GM23248 (cell line): Measurements from ENCODE around the gene ETV6. TPM values are rescaled to one million over a fixed set of nuclear protein-coding genes. Genes with fewer than 3 reads are reported as not detected.

Experiments
- DNase-seq: peaks from one replicate; pipeline ENCODE4 v3.0.0-alpha.2; 2015
- H2AFZ ChIP-seq: fragments of 200-600 bp; sonication (generic); 2 replicates; pipeline ENCODE4 v1.6.1; 2016; ENCODE audit warnings: antibody characterized with exemption
- H3F3A ChIP-seq: fragments of 200-600 bp; sonication (generic); 2 replicates; pipeline ENCODE4 v1.6.1; 2016; ENCODE audit warnings: mild to moderate bottlenecking, antibody characterized with exemption, mixed run types; ENCODE audit not compliant: insufficient read depth
- H3K27ac ChIP-seq: fragments of 200-600 bp; sonication (generic); 2 replicates; pipeline ENCODE4 v1.5.1; 2016; ENCODE audit warnings: mild to moderate bottlenecking
- H3K27me3 ChIP-seq: fragments of 200-600 bp; sonication (generic); replicated peaks from 2 replicates; pipeline ENCODE4 v1.6.1; 2016; ENCODE audit warnings: mild to moderate bottlenecking; ENCODE audit not compliant: insufficient read depth
- H3K36me3 ChIP-seq: fragments of 200-600 bp; sonication (generic); 2 replicates; pipeline ENCODE4 v1.6.1; 2016; ENCODE audit warnings: low read depth, mild to moderate bottlenecking
- H3K4me1 ChIP-seq: fragments of 200-600 bp; sonication (generic); 2 replicates; pipeline ENCODE4 v1.6.1; 2016; ENCODE audit warnings: mild to moderate bottlenecking; ENCODE audit not compliant: insufficient read depth
- H3K4me2 ChIP-seq: fragments of 200-600 bp; sonication (generic); one replicate; pipeline ENCODE4 v1.6.1; 2016; ENCODE audit warnings: mild to moderate bottlenecking; ENCODE audit not compliant: unreplicated experiment
- H3K4me3 ChIP-seq: fragments of 200-600 bp; sonication (generic); 2 replicates; pipeline ENCODE4 v1.5.1; 2016; ENCODE audit warnings: mild to moderate bottlenecking
- H3K79me2 ChIP-seq: fragments of 200-600 bp; sonication (generic); 2 replicates; pipeline ENCODE4 v1.6.1; 2016; ENCODE audit warnings: mild to moderate bottlenecking; ENCODE audit not compliant: insufficient read depth
- H3K9ac ChIP-seq: fragments of 200-600 bp; sonication (generic); 2 replicates; pipeline ENCODE4 v1.6.1; 2016; ENCODE audit warnings: mild to moderate bottlenecking
- H3K9me2 ChIP-seq: fragments of 200-600 bp; sonication (generic); 2 replicates; pipeline ENCODE4 v1.6.1; 2016; ENCODE audit warnings: mixed run types, mild to moderate bottlenecking, moderate library complexity; ENCODE audit not compliant: insufficient read depth
- H3K9me3 ChIP-seq: fragments of 200-600 bp; sonication (generic); one replicate; pipeline ENCODE4 v1.6.1; 2017; ENCODE audit warnings: low read depth
- H4K20me1 ChIP-seq: fragments of 200-600 bp; sonication (generic); 2 replicates; pipeline ENCODE4 v1.6.0; 2016; ENCODE audit not compliant: insufficient read depth
- EZH2 ChIP-seq: fragments of 200-600 bp; sonication (generic); IDR thresholded peaks from 2 replicates; pipeline ENCODE4 v1.6.1; 2018; ENCODE audit warnings: antibody characterized with exemption, mild to moderate bottlenecking; ENCODE audit not compliant: insufficient read depth, poor library complexity, severe bottlenecking
- EZH2phosphoT487 ChIP-seq: fragments of 200-600 bp; sonication (generic); IDR thresholded peaks from 2 replicates; pipeline ENCODE4 v1.6.1; 2018; ENCODE audit warnings: antibody characterized with exemption, moderate library complexity, mild to moderate bottlenecking, low read depth; ENCODE audit not compliant: insufficient read depth
- WGBS, 2 experiments: methylation state at CpG; one replicate each; pipeline ENCODE4 v1.1.6; 2015 to 2017; ENCODE audit warnings: low lambda C conversion rate in 2 of 2, low coverage in 1 of 2; ENCODE audit errors: missing lambda C conversion rate in 2 of 2; 5-methylcytosine and 5-hydroxymethylcytosine counted together
- in situ Hi-C: fragments of 300-500 bp; cut with MboI; formaldehyde crosslinking; loops from 2 replicates; pipeline ENCODE4 v1.15.0; 2020
- polyA plus RNA-seq: library from polyadenylated mRNA; unstranded; fragments of >200 nt; fragmentation: Nextera tagmentation; extraction: Ambion mirVana; gene quantifications from 2 replicates; pipeline ENCODE4 v1.2.1, GENCODE V29; 2016
- total RNA-seq: library from RNA; depleted of rRNA; stranded (reverse); fragments of >200 nt; shearing (Covaris generic); gene quantifications from 2 replicates; pipeline ENCODE4 v1.2.3, GENCODE V29; 2014

Gene ETV6
- total and polyA plus RNA-seq, 2 experiments from 2014 or later = 2.5 to 10.4 TPM

DNA sequence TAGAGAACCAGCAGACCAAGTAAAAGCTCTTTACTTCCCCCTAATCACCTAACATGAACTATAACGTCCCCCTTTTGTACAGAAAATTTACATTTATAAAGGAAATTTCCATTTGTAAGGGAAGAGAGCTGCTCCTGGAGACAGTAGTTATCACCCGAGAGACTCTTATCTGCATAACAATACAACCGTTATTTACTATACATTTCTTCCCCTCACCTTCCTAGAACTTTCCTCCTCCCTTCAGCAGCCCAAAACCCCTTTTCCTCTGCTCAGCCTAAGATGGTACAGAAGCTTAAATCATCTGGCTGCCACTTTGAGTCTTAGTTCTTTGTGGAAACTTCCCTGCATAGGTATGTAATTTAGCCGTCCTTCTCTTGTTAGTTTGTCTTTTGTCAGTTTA, 40.4 kb upstream of the ETV6 start:
- Histone ChIP-seq H3K79me2 (no peaks in the 10 kb centered on the region), H3K27ac (no peak overlapping the region), H3K36me3 (no peaks in the 10 kb centered on the region), H3F3A (no peaks in the 10 kb centered on the region), H3K4me3 (no peak overlapping the region), H3K9me3 (no peaks in the 10 kb centered on the region), H3K9me2 (no peaks in the 10 kb centered on the region), H3K9ac (no peak overlapping the region), H3K4me1 (peaks cover 8% of the 10 kb centered on the region), H2AFZ (no peak overlapping the region), H4K20me1 (no peaks in the 10 kb centered on the region), H3K4me2 (no peak overlapping the region), H3K27me3 (no peaks in the 10 kb centered on the region)
- in situ Hi-C loops = no loop called here
- no peak for DNase-seq
- TF ChIP-seq EZH2phosphoT487 (no peak), EZH2 (no peak)
- WGBS, 2 experiments = 84 to 90% methylated on average over 4 of the region's 4 CpGs

DNA sequence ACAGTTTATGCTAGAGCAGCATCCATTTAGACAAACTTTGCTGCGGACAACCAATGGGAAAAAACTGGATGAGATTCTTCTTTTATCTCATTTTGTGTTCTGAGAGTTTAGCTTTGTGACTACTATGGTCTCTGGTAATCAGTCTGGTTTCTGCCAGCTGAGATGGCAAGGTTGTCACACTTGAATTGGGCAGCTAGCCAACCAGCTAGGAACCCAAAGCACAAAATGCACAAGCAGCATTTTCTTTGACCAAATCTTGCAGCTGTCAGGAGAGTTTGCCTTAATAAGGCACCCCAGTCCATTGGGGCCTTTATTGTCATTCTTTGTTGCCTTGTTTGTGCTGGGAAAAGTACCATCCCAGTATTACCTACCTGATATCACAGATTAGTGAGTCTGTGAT, 34.0 kb upstream of the ETV6 start:
- Histone ChIP-seq H3K79me2 (no peaks in the 10 kb centered on the region), H3K4me3 (no peak overlapping the region), H3K27me3 (no peaks in the 10 kb centered on the region), H3K9me2 (no peaks in the 10 kb centered on the region), H3K4me1 (no peaks in the 10 kb centered on the region), H4K20me1 (no peaks in the 10 kb centered on the region), H3K9ac (no peak overlapping the region), H3K9me3 (no peaks in the 10 kb centered on the region), H3F3A (no peaks in the 10 kb centered on the region), H3K36me3 (no peaks in the 10 kb centered on the region), H2AFZ (no peak overlapping the region), H3K27ac (no peak overlapping the region), H3K4me2 (no peak overlapping the region)
- in situ Hi-C loops = no loop called here
- no peak for TF ChIP-seq EZH2
- TF ChIP-seq EZH2phosphoT487 = no peak
- DNase-seq = no peak
- 42 to 56% methylated on average over 1 of the region's 1 CpG for WGBS, 2 experiments

DNA sequence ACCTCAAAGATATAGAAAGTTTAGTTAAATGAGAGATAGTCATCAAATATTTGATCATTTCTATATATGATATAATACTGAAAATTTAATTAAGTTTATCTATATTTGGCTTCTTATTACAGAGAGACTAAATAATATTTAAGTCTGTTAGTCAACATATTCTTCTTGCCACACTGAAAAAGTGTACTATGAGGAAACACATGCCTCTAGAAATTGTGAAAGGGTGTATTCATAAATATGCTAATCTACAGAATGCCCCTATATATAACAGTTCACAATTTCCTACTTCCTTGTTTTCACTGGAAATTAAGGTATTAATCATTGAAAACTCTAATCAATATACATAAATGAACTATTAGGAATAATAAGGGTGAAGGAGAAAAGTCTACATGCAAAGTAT, 31.4 kb upstream of the ETV6 start:
- Histone ChIP-seq H2AFZ (no peak overlapping the region), H4K20me1 (no peaks in the 10 kb centered on the region), H3K9me2 (no peaks in the 10 kb centered on the region), H3K9ac (no peak overlapping the region), H3K4me1 (no peaks in the 10 kb centered on the region), H3K4me2 (no peak overlapping the region), H3K27me3 (no peaks in the 10 kb centered on the region), H3K27ac (no peak overlapping the region), H3K4me3 (no peak overlapping the region), H3K9me3 (no peaks in the 10 kb centered on the region), H3F3A (no peaks in the 10 kb centered on the region), H3K36me3 (no peaks in the 10 kb centered on the region), H3K79me2 (no peaks in the 10 kb centered on the region)
- TF ChIP-seq EZH2 (no peak), EZH2phosphoT487 (no peak)
- in situ Hi-C loops = no loop called here
- DNase-seq = no peak

- Histone ChIP-seq H3K79me2 (no peaks in the 10 kb centered on the region), H3K9ac (no peak overlapping the region), H3K4me2 (no peak overlapping the region), H3K27me3 (no peaks in the 10 kb centered on the region), H3K4me1 (no peaks in the 10 kb centered on the region), H3K27ac (no peak overlapping the region), H3F3A (no peaks in the 10 kb centered on the region), H3K9me2 (no peaks in the 10 kb centered on the region), H4K20me1 (no peaks in the 10 kb centered on the region), H3K36me3 (no peaks in the 10 kb centered on the region), H3K4me3 (no peak overlapping the region), H2AFZ (no peak overlapping the region), H3K9me3 (no peaks in the 10 kb centered on the region)
- 69 to 72% methylated on average over 5 of the region's 5 CpGs for WGBS, 2 experiments
- in situ Hi-C loops = no loop called here
- peak; percentile 3 for DNase-seq
- no peak for TF ChIP-seq EZH2phosphoT487
- no peak for TF ChIP-seq EZH2
Observed at GRCh38 chr12:11621797-11622423, 27.6 kb upstream of the ETV6 start.

GRCh38 chr12:11622876-11623281, 26.6 kb upstream of the ETV6 start:
- DNase-seq = no peak
- H3K9ac ChIP-seq = no peak overlapping the region
- H3K27ac ChIP-seq = no peak overlapping the region
- H2AFZ ChIP-seq = peak overlapping the region; percentile 26; the same call in 1 of the 2 replicates
- no peaks in the 10 kb centered on the region for H4K20me1 ChIP-seq
- no peak overlapping the region for H3K4me2 ChIP-seq
- H3K79me2 ChIP-seq = no peaks in the 10 kb centered on the region
- no peaks in the 10 kb centered on the region for H3F3A ChIP-seq
- H3K27me3 ChIP-seq = no peaks in the 10 kb centered on the region
- H3K4me3 ChIP-seq = no peak overlapping the region
- 73 to 75% methylated on average over 5 of the region's 5 CpGs for WGBS, 2 experiments
- H3K36me3 ChIP-seq = no peaks in the 10 kb centered on the region
- H3K9me3 ChIP-seq = no peaks in the 10 kb centered on the region
- TF ChIP-seq EZH2phosphoT487 (no peak), EZH2 (no peak)
- in situ Hi-C loops = no loop called here
- no peaks in the 10 kb centered on the region for H3K4me1 ChIP-seq
- H3K9me2 ChIP-seq = no peaks in the 10 kb centered on the region
